Fibroblast of pulmonary artery (primary cell): ENCODE data around the gene LNP1.

ENCODE experiments used
- DNase-seq: peaks from one replicate; pipeline ENCODE4 v3.0.0-alpha.2; 2010; ENCODE audit warnings: low read depth
- H3K4me3 ChIP-seq: replicated peaks from 2 replicates; pipeline ENCODE4 v1.5.1; 2011; ENCODE audit warnings: low read depth, mild to moderate bottlenecking, control low read depth, low read length, moderate library complexity
- TF ChIP-seq, protein P1 (sequence below): IDR thresholded peaks from 2 replicates; pipeline ENCODE4 v1.5.1; 2011; ENCODE audit warnings: mild to moderate bottlenecking, control low read depth, low read length, inconsistent platforms; ENCODE audit errors: missing control alignments

LNP1 gene

GRCh38 chr3:100456745-100457144 is 55.4 kb downstream of the LNP1 start:
- H3K4me3 ChIP-seq, result no peak overlapping the region
- DNase-seq, result no peak
- TF ChIP-seq, protein P1, sequence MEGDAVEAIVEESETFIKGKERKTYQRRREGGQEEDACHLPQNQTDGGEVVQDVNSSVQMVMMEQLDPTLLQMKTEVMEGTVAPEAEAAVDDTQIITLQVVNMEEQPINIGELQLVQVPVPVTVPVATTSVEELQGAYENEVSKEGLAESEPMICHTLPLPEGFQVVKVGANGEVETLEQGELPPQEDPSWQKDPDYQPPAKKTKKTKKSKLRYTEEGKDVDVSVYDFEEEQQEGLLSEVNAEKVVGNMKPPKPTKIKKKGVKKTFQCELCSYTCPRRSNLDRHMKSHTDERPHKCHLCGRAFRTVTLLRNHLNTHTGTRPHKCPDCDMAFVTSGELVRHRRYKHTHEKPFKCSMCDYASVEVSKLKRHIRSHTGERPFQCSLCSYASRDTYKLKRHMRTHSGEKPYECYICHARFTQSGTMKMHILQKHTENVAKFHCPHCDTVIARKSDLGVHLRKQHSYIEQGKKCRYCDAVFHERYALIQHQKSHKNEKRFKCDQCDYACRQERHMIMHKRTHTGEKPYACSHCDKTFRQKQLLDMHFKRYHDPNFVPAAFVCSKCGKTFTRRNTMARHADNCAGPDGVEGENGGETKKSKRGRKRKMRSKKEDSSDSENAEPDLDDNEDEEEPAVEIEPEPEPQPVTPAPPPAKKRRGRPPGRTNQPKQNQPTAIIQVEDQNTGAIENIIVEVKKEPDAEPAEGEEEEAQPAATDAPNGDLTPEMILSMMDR, result no peak

- no peak for DNase-seq
- TF ChIP-seq, protein P1, result no peak
- no peak overlapping the region for H3K4me3 ChIP-seq
Observed at GRCh38 chr3:100457811-100458210, 56.5 kb downstream of the LNP1 start.

- TF ChIP-seq, protein P1, result no peak
- no peak overlapping the region for H3K4me3 ChIP-seq
- DNase-seq, result no peak
Observed at GRCh38 chr3:100458814-100459213, 57.5 kb downstream of the LNP1 start.

- TF ChIP-seq, protein P1, result peak; percentile 77
- DNase-seq, result peak; percentile 82
Observed at GRCh38 chr3:100463002-100463401, 61.7 kb downstream of the LNP1 start.

GRCh38 chr3:100463646-100464155 is 62.4 kb downstream of the LNP1 start:
- DNase-seq, result no peak
- no peak overlapping the region for H3K4me3 ChIP-seq
- TF ChIP-seq, protein P1, result no peak

More at GRCh38 chr3:100463002-100463401, 61.7 kb downstream of the LNP1 start:
- H3K4me3 ChIP-seq, result no peak overlapping the region

DNA sequence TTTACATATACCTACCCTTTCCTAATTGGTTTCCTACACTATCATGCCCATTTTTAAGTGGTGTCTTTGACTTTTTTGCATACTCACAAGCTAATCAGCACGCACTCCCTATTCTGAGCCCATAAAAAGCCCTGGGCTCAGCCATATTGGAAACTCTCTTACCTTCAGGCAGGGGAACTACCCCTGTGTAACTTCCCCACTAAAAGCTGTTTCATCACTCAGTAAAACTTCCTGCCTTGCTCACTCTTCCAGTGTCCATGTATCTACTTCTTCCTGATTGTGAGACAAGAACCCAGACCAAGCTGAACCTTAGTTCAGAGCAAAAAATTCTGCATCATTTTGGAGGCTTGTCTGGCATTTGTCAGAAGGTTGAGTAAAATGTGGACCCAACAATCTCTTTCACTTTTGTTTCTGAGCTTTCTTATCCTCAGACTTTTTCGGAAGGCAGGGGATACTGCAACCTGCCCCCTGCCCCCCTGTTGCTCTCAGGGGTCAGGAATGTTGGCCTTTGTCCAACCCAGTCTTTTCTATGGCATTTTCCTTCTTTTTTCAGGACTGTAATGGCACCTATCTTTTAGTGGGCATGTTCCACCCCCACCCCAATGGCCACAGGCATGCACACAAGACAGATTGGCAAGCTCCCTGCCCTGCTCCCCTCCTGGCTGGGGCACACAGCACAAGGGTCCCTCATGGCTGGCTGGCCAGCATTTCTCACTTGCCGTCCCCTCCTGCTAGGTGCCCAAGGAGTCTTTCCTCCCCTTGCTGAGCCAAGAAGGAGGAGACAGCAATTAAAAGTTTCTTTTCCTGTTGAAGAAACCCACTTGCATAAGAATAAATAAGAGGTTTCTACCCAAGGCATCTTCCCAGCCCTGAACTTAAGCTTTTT is 64.8 kb downstream of the LNP1 start:
- TF ChIP-seq, protein P1, result no peak
- peak; percentile 5 for DNase-seq

More for the DNA sequence above, 64.8 kb downstream of the LNP1 start:
- no peak overlapping the region for H3K4me3 ChIP-seq
